Liver (tissue), 9 donors: ENCODE results near the gene FLNC. TPM values are rescaled to one million over a fixed set of nuclear protein-coding genes. Genes with fewer than 3 reads are reported as not detected.

ENCODE experiments used
- DNase-seq: peaks from one replicate; pipeline ENCODE4 v3.0.0-alpha.2; 2017; ENCODE audit warnings: low spot score
- H3K27ac ChIP-seq, 2 donors: one replicate each; pipeline ENCODE4 v1.7.0; 2013; ENCODE audit warnings: inconsistent platforms in 2 of 2, low read length in 2 of 2, control low read depth in 1 of 2, low read depth in 1 of 2, mild to moderate bottlenecking in 1 of 2
- H3K27me3 ChIP-seq, 4 donors: one replicate each; pipeline versions ENCODE4 v1.6.1 to v1.7.0; 2013; ENCODE audit warnings: low read length in 3 of 4, inconsistent platforms in 1 of 4, mild to moderate bottlenecking in 1 of 4, moderate library complexity in 1 of 4; ENCODE audit not compliant: control insufficient read depth in 4 of 4, insufficient read depth in 4 of 4
- H3K36me3 ChIP-seq, 4 donors: one replicate each; pipeline versions ENCODE4 v1.6.1 to v1.7.0; 2013; ENCODE audit warnings: low read length in 3 of 4, mild to moderate bottlenecking in 3 of 4, low read depth in 1 of 4, moderate library complexity in 1 of 4; ENCODE audit not compliant: control insufficient read depth in 4 of 4, insufficient read depth in 3 of 4
- H3K4me1 ChIP-seq, 4 donors: one replicate each; pipeline versions ENCODE4 v1.6.1 to v1.7.0; 2013; ENCODE audit warnings: low read length in 3 of 4, mild to moderate bottlenecking in 3 of 4, moderate library complexity in 1 of 4; ENCODE audit not compliant: control insufficient read depth in 4 of 4, insufficient read depth in 4 of 4
- H3K4me3 ChIP-seq, 3 donors: one replicate each; pipeline versions ENCODE4 v1.6.1 to v1.7.0; 2013; ENCODE audit warnings: low read length in 3 of 3, control low read depth in 1 of 3, low read depth in 1 of 3, mild to moderate bottlenecking in 1 of 3
- H3K9ac ChIP-seq, 2 donors: one replicate each; pipeline ENCODE4 v1.7.0; 2013; ENCODE audit warnings: low read length in 2 of 2, mild to moderate bottlenecking in 2 of 2, moderate library complexity in 2 of 2, control low read depth in 1 of 2, low read depth in 1 of 2
- H3K9me3 ChIP-seq, 4 donors: one replicate each; pipeline versions ENCODE4 v1.6.1 to v1.7.0; 2013; ENCODE audit warnings: low read length in 3 of 4; ENCODE audit not compliant: control insufficient read depth in 4 of 4
- EGR1 ChIP-seq, 2 donors: IDR thresholded peaks; 2 replicates each; pipeline ENCODE4 v1.6.1; 2016 to 2018; ENCODE audit warnings: antibody characterized with exemption in 2 of 2, low read depth in 2 of 2
- GABPA ChIP-seq, 2 donors: IDR thresholded peaks in 1 of 2; conservative IDR thresholded peaks in 1 of 2; 2 replicates each; pipeline ENCODE4 v1.6.1; 2016; ENCODE audit warnings: antibody characterized with exemption in 2 of 2, mild to moderate bottlenecking in 1 of 2, moderate library complexity in 1 of 2
- JUND ChIP-seq, 2 donors: IDR thresholded peaks; 2 replicates each; pipeline ENCODE4 v1.6.1; 2016; ENCODE audit warnings: antibody characterized with exemption in 2 of 2
- MAX ChIP-seq: IDR thresholded peaks from 2 replicates; pipeline ENCODE4 v1.6.1; 2016; ENCODE audit warnings: antibody characterized with exemption
- NR2F2 ChIP-seq: IDR thresholded peaks from 2 replicates; pipeline ENCODE4 v1.6.1; 2016; ENCODE audit warnings: antibody characterized with exemption
- RAD21 ChIP-seq, 2 donors: IDR thresholded peaks; 2 replicates each; pipeline ENCODE4 v1.6.1; 2016; ENCODE audit warnings: antibody characterized with exemption in 2 of 2, mild to moderate bottlenecking in 2 of 2
- RXRA ChIP-seq, 2 donors: IDR thresholded peaks; 2 replicates each; pipeline ENCODE4 v1.6.1; 2017 to 2018; ENCODE audit warnings: antibody characterized with exemption in 2 of 2, mild to moderate bottlenecking in 1 of 2
- TAF1 ChIP-seq: conservative IDR thresholded peaks from 2 replicates; pipeline ENCODE4 v1.6.1; 2016; ENCODE audit warnings: antibody characterized with exemption, mild to moderate bottlenecking
- YY1 ChIP-seq: IDR thresholded peaks from 2 replicates; pipeline ENCODE4 v1.6.1; 2016; ENCODE audit warnings: antibody characterized with exemption, mild to moderate bottlenecking
- ZBTB33 ChIP-seq: IDR thresholded peaks from 2 replicates; pipeline ENCODE4 v1.6.1; 2016; ENCODE audit warnings: antibody characterized with exemption
- WGBS: extraction: QIAGEN DNeasy Blood & Tissue Kit; methylation state at CpG from one replicate; pipeline ENCODE4 v1.1.7; 2013; 5-methylcytosine and 5-hydroxymethylcytosine counted together
- polyA plus RNA-seq, 2 donors: library from polyadenylated mRNA; stranded (reverse) in 1 of 2; unstranded in 1 of 2; fragments of 200-250 nt in 1 of 2; fragments of >200 nt in 1 of 2; fragmentation: Nextera tagmentation in 1 of 2; extraction: Ambion mirVana in 1 of 2; gene quantifications; one replicate each; pipeline versions ENCODE4 v1.2.1 to v1.2.3, GENCODE V29; 2013 to 2015
- total RNA-seq, 2 donors: library from RNA; depleted of rRNA; stranded (reverse); fragments of >200 nt; gene quantifications; one replicate each; pipeline ENCODE4 v1.2.3, GENCODE V29; 2014
- TF ChIP-seq, protein P1 (sequence below): IDR thresholded peaks from 2 replicates; pipeline ENCODE4 v1.6.1; 2016; ENCODE audit warnings: antibody characterized with exemption
- TF ChIP-seq, protein P2 (sequence below): fragments of 150-350 bp; IDR thresholded peaks from 2 replicates; pipeline ENCODE4 v1.5.1; 2017; ENCODE audit warnings: improper control_type of control experiment, low read depth, low read length; ENCODE audit not compliant: missing input control
- donor health status: healthy.
- donor health status: healthy.
- donor health status: healthy.
- donor health status: healthy.
- donor health status: healthy.

The FLNC gene
- total and polyA plus RNA-seq, 4 donors: 0.03 to 2.3 (median 0.53) TPM

- H3K9ac ChIP-seq: no peak overlapping the region
- H3K9me3 ChIP-seq: no peaks in the 10 kb centered on the region
- TF ChIP-seq RAD21 (IDR thresholded peaks at IDR 0.05): no peak
- TF ChIP-seq GABPA (IDR thresholded peaks at IDR 0.05 in 1 of 2, conservative IDR thresholded peaks at IDR 0.05 in 1 of 2): no peak
- TF ChIP-seq NR2F2: no peak
- TF ChIP-seq MAX: peak; percentile 21
- TF ChIP-seq, protein P1, sequence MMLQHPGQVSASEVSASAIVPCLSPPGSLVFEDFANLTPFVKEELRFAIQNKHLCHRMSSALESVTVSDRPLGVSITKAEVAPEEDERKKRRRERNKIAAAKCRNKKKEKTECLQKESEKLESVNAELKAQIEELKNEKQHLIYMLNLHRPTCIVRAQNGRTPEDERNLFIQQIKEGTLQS: no peak
- DNase-seq: no peak
- 88% methylated on average over 7 of the region's 7 CpGs for WGBS
- no peak overlapping the region for H3K27ac ChIP-seq
- H3K4me1 ChIP-seq: no peaks in the 10 kb centered on the region
- no peaks in the 10 kb centered on the region for H3K36me3 ChIP-seq
- H3K27me3 ChIP-seq: no peaks in the 10 kb centered on the region
- H3K4me3 ChIP-seq: no peak overlapping the region
Observed at GRCh38 chr7:128815289-128815942, 14.8 kb upstream of the FLNC start.

GRCh38 chr7:128818694-128819093 is 11.5 kb upstream of the FLNC start:
- no peak for DNase-seq
- Histone ChIP-seq H3K9ac (no peak overlapping the region), H3K9me3 (no peaks in the 10 kb centered on the region), H3K36me3 (no peaks in the 10 kb centered on the region), H3K27ac (no peak overlapping the region), H3K4me3 (no peak overlapping the region), H3K27me3 (no peaks in the 10 kb centered on the region), H3K4me1 (no peaks in the 10 kb centered on the region)
- TF ChIP-seq MAX: no peak
- TF ChIP-seq NR2F2: no peak
- TF ChIP-seq TAF1: no peak
- no peak for TF ChIP-seq JUND (IDR thresholded peaks at IDR 0.05)
- TF ChIP-seq ZBTB33: no peak
- no peak for TF ChIP-seq YY1
- 88% methylated on average over 3 of the region's 3 CpGs for WGBS

GRCh38 chr7:128821724-128822123 is 8.5 kb upstream of the FLNC start:
- 97% methylated on average over 4 of the region's 4 CpGs for WGBS
- no peaks in the 10 kb centered on the region for H3K4me1 ChIP-seq
- H3K4me3 ChIP-seq: no peak overlapping the region
- TF ChIP-seq RAD21 (IDR thresholded peaks at IDR 0.05) (no peak), RXRA (IDR thresholded peaks at IDR 0.05) (no peak), YY1 (no peak), MAX (no peak), ZBTB33 (no peak), EGR1 (IDR thresholded peaks at IDR 0.05; ENCODE audit: low read depth in 2 of 2) (no peak), JUND (IDR thresholded peaks at IDR 0.05) (no peak)
- TF ChIP-seq, protein P1: no peak
- TF ChIP-seq, protein P2, sequence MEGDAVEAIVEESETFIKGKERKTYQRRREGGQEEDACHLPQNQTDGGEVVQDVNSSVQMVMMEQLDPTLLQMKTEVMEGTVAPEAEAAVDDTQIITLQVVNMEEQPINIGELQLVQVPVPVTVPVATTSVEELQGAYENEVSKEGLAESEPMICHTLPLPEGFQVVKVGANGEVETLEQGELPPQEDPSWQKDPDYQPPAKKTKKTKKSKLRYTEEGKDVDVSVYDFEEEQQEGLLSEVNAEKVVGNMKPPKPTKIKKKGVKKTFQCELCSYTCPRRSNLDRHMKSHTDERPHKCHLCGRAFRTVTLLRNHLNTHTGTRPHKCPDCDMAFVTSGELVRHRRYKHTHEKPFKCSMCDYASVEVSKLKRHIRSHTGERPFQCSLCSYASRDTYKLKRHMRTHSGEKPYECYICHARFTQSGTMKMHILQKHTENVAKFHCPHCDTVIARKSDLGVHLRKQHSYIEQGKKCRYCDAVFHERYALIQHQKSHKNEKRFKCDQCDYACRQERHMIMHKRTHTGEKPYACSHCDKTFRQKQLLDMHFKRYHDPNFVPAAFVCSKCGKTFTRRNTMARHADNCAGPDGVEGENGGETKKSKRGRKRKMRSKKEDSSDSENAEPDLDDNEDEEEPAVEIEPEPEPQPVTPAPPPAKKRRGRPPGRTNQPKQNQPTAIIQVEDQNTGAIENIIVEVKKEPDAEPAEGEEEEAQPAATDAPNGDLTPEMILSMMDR: no peak
- H3K9ac ChIP-seq: no peak overlapping the region
- no peak overlapping the region for H3K27ac ChIP-seq
- DNase-seq: no peak
- H3K36me3 ChIP-seq: no peaks in the 10 kb centered on the region
- no peaks in the 10 kb centered on the region for H3K27me3 ChIP-seq
- no peaks in the 10 kb centered on the region for H3K9me3 ChIP-seq
